Prostate gland (tissue), 2 donors: ENCODE measurements around the gene HEATR5B.

ENCODE experiments used
- CTCF ChIP-seq, 4 experiments: fragments of 200-600 bp in 2 of 4; fragments of 450-650 bp in 2 of 4; sonication (generic) in 2 of 4; IDR thresholded peaks; 1 replicate in 3 of 4; 2 replicates in 1 of 4; pipeline ENCODE4 v1.5.1; 2016 to 2019; ENCODE audit warnings: antibody characterized with exemption in 4 of 4, mild to moderate bottlenecking in 2 of 4, moderate library complexity in 2 of 4
- POLR2A ChIP-seq: fragments of 450-650 bp; IDR thresholded peaks from one replicate; pipeline ENCODE4 v1.6.1; 2016; ENCODE audit warnings: antibody characterized with exemption, mild to moderate bottlenecking

GRCh38 chr2:36951027-36951518 is 133.1 kb downstream of the HEATR5B start:
- TF ChIP-seq POLR2A (no peak), CTCF (IDR thresholded peaks at IDR 0.05) (no peak)
